Measurements from ENCODE around the gene REPS1.
"Not testable (repeated sequence)": the region's sequence is repeated elsewhere in the genome, so short reads cannot be mapped to it uniquely, and the experiment has no call there.

The REPS1 gene

GRCh38 chr6:139028658-139029469 lies 40.8 kb upstream of the REPS1 start, which contains the start of gene ABRACL:
TSS of gene ABRACL (plus strand) at chr6:139028745. CDS start at chr6:139034161, 5,416 bp downstream.
- DNase-seq: peak; percentile 57 to 74
- Histone ChIP-seq H3K36me3 (no peaks in the 10 kb centered on the region), H3K27ac (peak within 1 kb of the TSS; percentile 74 to 82), H3K4me1 (peaks cover 0 to 15% (median 7%) of the 10 kb centered on the region in 4 donors), H3K9me3 (no peaks in the 10 kb centered on the region), H3K4me3 (peak within 1 kb of the TSS; percentile 93 to 96), H3K27me3 (no peaks in the 10 kb centered on the region)
- intact Hi-C loops (cut with DNase I; ENCODE audit: low total_unique reads): loop anchor here (10.0 kb wide), 1 partner anchor 106 kb away; the partner anchor contains the start of gene HECA
- no peak for TF ChIP-seq CTCF (IDR thresholded peaks at IDR 0.05)

- TF ChIP-seq CTCF (IDR thresholded peaks at IDR 0.05): no peak
- intact Hi-C loops (cut with DNase I; ENCODE audit: low total_unique reads): loop anchor here (10.0 kb wide), 1 partner anchor 107 kb away; the partner anchor contains the start of gene HECA
- DNase-seq: no peak
- H3K27me3 ChIP-seq: no peaks in the 10 kb centered on the region
- no peaks in the 10 kb centered on the region for H3K9me3 ChIP-seq
- H3K36me3 ChIP-seq: no peaks in the 10 kb centered on the region
- peak overlapping the region; percentile 93 to 96 for H3K4me3 ChIP-seq
- H3K27ac ChIP-seq: peak overlapping the region; percentile 74 to 82
- peaks cover 0 to 15% (median 7%) of the 10 kb centered on the region in 4 donors for H3K4me1 ChIP-seq
Observed at GRCh38 chr6:139028215-139028657, 40.2 kb upstream of the REPS1 start.

GRCh38 chr6:139027620-139028182 lies 39.6 kb upstream of the REPS1 start:
- Histone ChIP-seq H3K4me3 (peak overlapping the region; percentile 93 to 96), H3K9me3 (no peaks in the 10 kb centered on the region), H3K27ac (no peak overlapping the region)

GRCh38 chr6:139025416-139025815 lies 37.4 kb upstream of the REPS1 start:
- intact Hi-C loops (cut with DNase I; ENCODE audit: low total_unique reads): loop anchor here (10.0 kb wide), 1 partner anchor 109 kb away; the partner anchor contains the start of gene HECA
- not testable (repeated sequence) for H3K27me3 ChIP-seq, H3K36me3 ChIP-seq, H3K27ac ChIP-seq, H3K4me3 ChIP-seq, H3K9me3 ChIP-seq, DNase-seq
- H3K4me1 ChIP-seq: peaks cover 0 to 14% (median 7%) of the 10 kb centered on the region in 4 donors

More at GRCh38 chr6:139027620-139028182, 39.6 kb upstream of the REPS1 start:
- Histone ChIP-seq H3K27me3 (no peaks in the 10 kb centered on the region), H3K36me3 (no peaks in the 10 kb centered on the region), H3K4me1 (peaks cover 0 to 15% (median 7%) of the 10 kb centered on the region in 4 donors)
- no peak for TF ChIP-seq CTCF (IDR thresholded peaks at IDR 0.05)
- no peak for DNase-seq
- intact Hi-C loops (cut with DNase I; ENCODE audit: low total_unique reads): loop anchor here (10.0 kb wide), 1 partner anchor 107 kb away; the partner anchor contains the start of gene HECA

- no peak overlapping the region for H3K27ac ChIP-seq
- no peaks in the 10 kb centered on the region for H3K4me1 ChIP-seq
- no peaks in the 10 kb centered on the region for H3K36me3 ChIP-seq
- no peak for TF ChIP-seq CTCF (IDR thresholded peaks at IDR 0.05)
- no peaks in the 10 kb centered on the region for H3K9me3 ChIP-seq
- no peak overlapping the region for H3K4me3 ChIP-seq
- no peaks in the 10 kb centered on the region for H3K27me3 ChIP-seq
- intact Hi-C loops (cut with DNase I; ENCODE audit: low total_unique reads): loop anchor here (10.0 kb wide), 1 partner anchor 114 kb away; the partner anchor contains the start of gene HECA
- DNase-seq: no peak
Observed at GRCh38 chr6:139020689-139021088, 32.6 kb upstream of the REPS1 start.

Measured in tibial artery (tissue), 4 donors.